ENCODE results near the gene INPP4B.

The INPP4B gene

GRCh38 chr4:142009751-142010150, 836.4 kb downstream of the INPP4B start:
- no peak for DNase-seq (ENCODE audit: low read depth in 2 of 2)

GRCh38 chr4:142005519-142005918, 840.6 kb downstream of the INPP4B start:
- DNase-seq (ENCODE audit: low read depth in 2 of 2), result no peak

- no peak for DNase-seq (ENCODE audit: low read depth in 2 of 2)
These were observed 846.5 kb downstream of the INPP4B start for GRCh38 chr4:141999446-142000143.

- DNase-seq (ENCODE audit: low read depth in 2 of 2), result no peak
These were observed 851.0 kb downstream of the INPP4B start for GRCh38 chr4:141995056-141995455.

- DNase-seq (ENCODE audit: low read depth in 2 of 2), result no peak
These were observed 868.7 kb downstream of the INPP4B start for GRCh38 chr4:141977433-141977832.

Data from fibroblast of skin of left biceps (primary cell).